Stimulated activated CD4-positive, alpha-beta T cell treated with anti-CD3 and anti-CD28 coated beads, Interleukin-1b, Interleukin-23, amount 100 ng/mL, for 48 hours (primary cell): ENCODE measurements around the gene SLU7.

ENCODE experiments used
- DNase-seq: peaks from one replicate; pipeline ENCODE4 v3.0.0-alpha.2; 2020

The SLU7 gene

DNA sequence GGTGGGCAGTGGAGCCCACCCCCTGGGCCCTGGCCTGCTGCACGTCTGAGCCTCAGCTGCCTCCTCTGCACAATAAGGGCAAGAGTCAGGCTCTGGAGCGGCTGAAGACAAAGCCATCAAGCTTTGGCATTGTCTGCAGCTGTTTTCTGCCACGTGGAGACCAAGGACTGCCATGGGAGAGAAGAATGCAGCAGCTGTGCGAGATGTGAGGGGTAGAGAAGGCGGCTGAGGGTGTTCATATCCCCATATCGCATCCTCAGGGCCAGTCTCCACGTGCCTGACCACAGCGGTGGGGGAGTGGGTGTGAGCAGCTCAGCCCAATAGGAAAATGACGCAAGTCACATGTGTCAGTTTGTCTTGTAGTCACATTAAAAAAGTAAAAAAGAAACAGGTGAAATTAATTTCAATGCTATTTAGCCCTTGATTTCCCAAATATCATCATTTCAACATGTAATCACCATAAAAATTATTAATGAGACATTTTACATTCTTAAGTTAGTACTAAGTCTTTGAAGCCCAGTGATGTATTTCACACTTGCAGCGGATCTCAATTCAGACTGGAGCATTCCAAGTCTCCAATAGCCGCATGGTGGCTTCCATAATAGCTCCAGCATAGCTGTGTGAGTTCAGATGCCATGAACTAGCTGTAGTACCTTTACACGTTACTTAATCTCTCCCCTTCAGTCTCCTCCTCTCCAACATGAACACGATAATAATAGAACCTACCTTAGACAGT is 55.1 kb downstream of the SLU7 start:
- DNase-seq: no peak

GRCh38 chr5:160363211-160363610 is 55.7 kb downstream of the SLU7 start:
- DNase-seq: no peak

GRCh38 chr5:160361624-160362228 is 57.2 kb downstream of the SLU7 start:
- DNase-seq: no peak

DNA sequence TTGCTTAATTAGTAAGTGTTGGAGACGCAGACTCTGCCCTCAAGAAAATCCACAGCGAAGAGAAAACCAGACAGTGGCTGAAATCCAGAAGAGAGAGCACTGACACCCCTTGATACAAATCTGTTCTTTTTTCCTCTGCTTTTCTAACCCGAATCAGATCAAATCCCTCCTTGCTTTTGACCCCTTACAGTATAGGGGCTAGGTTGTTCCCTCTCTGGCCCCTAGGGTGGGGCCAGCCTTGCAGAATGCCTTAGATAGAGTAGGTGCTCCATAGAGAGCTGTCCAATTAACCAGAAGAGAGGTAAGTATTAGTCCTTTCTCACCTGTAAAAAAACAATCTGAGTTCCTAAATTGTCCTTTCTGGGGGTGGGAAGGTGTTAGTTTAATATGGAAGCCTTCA is 58.6 kb downstream of the SLU7 start:
- DNase-seq: no peak

GRCh38 chr5:160359816-160360215 is 59.1 kb downstream of the SLU7 start:
- DNase-seq: no peak

- no peak for DNase-seq
Observed at GRCh38 chr5:160359242-160359641, 59.6 kb downstream of the SLU7 start.

GRCh38 chr5:160357861-160358411 is 60.9 kb downstream of the SLU7 start:
- DNase-seq: no peak

DNA sequence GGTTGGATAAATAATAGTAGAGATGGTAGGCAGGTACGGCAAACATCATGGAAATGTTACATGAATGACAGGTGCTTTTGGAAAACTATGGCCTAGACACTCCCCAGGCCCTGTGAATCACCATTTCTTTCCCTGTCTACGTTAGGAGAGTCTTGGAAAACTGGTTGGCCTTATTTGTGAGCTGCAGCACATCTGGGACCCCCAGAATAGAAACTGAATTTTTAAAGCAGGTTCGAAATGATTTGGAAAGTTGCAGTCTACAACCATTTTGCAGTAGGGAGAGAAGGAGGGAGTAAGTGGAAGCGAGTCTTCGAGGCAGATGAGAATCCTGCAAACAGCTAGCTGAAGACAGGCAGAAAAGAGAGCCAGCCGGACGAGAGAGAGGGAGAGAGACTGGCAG is 61.5 kb downstream of the SLU7 start:
- DNase-seq: no peak

DNA sequence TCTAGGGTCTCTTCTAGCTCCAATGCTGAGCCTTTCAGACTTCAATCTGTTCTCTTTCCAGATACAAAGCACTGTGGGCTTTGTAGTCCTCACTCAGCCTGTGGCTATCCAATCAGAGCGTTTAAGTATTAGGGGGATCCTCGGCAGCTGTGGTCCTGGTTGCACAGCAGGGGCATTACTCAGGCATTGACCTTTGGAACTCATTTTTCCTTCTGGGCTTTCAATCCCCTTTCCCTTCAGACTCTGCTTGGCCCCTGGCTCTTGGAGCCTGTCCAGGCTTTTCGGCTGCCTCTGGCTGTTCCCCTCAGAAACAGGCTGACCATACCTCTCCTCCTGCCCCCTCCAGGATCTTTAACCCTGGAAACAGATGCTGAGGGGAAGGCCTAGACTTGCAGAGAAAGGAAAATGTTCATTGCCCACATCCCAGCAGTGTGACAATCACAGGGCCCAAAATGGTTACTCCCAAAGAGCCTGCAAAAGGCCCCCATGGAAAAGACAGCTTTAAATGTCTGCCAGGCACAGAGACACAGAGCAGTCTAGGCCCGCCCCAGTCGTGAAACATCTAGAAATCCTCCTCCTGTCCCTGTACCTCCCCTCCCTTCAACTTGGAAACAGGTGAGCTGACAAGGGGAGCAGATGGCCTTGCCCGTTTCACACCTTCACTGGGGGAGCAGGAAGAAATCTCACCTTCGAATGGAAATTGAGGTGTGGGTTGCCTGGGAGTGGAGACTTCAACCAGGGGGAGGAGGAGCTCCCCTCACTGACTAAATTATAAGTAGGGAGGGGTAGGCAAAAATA is 62.1 kb downstream of the SLU7 start:
- DNase-seq: no peak

DNA sequence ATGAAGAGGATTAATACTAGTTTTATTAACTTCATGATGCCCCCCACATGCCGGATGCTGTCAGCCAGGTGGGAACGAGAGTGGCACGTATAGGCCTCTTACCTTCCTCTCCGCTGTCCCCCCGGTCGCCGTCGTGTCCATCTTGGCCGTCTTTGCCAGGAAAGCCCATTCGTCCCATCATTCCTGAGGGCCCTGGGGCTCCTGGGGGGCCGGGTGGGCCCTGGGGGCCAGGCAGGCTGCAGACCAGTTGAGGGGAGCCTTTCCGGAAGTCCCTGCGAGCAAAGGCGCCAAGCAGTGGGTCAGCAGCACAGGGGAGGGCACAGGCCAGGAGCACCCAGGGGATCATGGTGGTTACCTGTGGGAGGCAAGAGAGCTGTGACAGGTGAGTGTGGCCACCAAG is 64.2 kb downstream of the SLU7 start:
- DNase-seq: no peak

GRCh38 chr5:160353379-160353778 is 65.5 kb downstream of the SLU7 start:
- DNase-seq: no peak

GRCh38 chr5:160352308-160352707 is 66.6 kb downstream of the SLU7 start:
- DNase-seq: no peak
